ENCODE data around the gene BCO2.
"Not testable (repeated sequence)": the region's sequence is repeated elsewhere in the genome, so short reads cannot be mapped to it uniquely, and the experiment has no call there.

The BCO2 gene, protein sequence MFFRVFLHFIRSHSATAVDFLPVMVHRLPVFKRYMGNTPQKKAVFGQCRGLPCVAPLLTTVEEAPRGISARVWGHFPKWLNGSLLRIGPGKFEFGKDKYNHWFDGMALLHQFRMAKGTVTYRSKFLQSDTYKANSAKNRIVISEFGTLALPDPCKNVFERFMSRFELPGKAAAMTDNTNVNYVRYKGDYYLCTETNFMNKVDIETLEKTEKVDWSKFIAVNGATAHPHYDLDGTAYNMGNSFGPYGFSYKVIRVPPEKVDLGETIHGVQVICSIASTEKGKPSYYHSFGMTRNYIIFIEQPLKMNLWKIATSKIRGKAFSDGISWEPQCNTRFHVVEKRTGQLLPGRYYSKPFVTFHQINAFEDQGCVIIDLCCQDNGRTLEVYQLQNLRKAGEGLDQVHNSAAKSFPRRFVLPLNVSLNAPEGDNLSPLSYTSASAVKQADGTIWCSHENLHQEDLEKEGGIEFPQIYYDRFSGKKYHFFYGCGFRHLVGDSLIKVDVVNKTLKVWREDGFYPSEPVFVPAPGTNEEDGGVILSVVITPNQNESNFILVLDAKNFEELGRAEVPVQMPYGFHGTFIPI

DNA sequence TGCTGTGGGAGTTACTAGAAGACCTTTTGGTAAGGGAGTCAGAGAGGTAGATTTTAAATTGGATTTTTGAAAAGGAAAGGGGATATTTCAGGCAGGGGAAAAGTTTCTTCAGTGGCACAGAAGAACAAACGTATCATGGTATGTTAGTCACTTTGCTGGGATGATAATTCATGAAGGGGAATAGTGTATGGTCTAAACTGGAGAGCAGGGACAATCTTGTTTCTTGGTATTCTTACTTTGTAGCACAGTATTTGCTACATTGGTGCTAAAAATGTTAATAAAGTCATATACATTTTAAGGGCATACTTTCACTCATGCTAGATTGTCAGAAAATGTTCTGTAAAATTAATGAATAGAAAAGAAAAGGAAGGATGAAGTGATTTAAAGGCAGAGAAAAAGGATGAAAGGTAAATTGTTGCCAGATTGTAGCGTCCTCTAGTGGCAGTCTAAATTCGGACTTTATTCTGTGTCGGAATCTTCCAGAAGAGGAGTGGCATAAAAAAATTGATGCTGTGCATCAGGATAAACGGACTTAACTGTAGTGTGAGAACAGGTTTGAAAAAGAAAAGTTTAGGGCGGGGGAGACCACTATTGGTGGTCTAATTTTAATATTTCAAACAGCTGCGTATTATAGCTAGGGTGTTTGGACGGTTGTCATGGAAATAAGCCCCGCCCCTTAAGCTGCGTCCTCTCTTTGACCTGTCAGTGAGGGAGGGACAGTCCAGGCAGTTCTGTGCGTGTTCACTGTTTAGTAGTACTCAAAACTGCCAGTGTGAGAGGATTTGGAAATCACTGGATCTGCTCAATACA lies at the start of gene BCO2:
Gene BCO2 (plus strand): TSS at position 724 of the 810 bp plus-strand sequence. CDS start 90 bp downstream, outside the sequence.
- DNase-seq: no peak

DNA sequence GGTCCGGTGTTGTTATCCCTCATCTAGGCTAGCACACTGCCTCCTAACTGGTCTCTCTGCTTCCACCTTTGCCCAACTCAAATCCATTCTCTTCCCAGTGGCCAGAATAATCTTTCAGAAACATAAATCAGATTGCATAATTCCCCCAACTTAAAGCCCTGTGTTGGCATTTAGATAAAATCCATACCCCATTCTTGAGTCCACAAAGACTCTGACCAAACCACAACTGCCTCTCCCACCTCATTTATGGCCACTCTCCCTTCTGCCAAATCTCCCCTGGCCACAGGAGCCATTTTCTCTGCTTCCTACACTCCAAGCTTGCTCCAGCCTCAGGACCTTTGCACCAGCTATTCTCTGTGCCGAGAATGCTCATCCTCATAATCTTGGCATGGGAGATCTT lies 48.3 kb upstream of the BCO2 start:
- no peak for DNase-seq

DNA sequence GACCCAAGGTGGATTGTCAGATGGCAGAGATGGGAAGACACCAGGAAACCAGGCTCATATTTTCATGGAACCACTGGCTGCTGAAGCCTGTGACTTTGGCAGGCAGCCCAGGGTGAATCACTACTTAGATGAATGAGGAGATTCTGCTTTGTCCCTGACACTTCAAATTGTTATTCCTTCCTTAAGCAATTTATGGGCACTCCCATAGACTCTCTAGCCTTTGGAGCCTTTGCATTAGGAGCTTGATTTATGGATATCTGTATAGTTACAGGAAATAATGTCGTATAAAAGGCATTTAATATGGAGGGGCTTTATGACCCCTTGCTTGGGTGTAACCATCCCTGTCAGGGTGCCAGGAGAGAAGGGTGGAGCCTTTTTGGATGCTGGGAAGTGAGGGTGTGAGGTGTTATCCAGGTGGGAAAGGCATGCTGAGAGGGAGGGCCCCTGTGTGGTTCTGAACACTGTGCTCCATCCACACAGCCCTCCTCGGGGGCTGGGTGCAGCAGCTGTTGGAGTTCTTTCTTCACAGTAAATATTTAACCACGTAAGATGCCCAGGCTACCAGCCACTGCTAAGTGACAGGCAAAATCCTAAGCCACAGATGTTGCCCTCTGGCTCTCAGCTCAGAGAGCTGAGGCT lies 46.7 kb upstream of the BCO2 start:
- DNase-seq: no peak

DNA sequence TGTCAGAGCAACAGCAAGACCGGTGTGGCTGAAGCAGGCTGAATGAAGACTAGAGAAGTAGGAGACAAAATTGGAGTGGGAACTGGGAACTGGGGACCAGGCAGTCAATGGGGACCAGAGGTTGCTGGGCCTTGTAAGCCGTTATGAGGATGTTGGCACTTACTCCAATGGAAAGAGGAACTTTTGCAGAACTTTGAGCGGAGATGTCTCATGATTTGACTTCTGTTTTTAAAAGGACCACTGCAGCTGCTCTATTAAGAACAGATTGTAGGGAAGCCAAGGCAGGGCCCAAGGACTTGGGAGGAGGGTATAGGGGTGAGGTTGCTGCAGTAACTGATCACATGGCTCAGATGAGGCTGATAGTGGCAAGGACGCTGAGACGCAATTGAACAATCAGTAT lies 45.7 kb upstream of the BCO2 start:
- no peak for DNase-seq

DNA sequence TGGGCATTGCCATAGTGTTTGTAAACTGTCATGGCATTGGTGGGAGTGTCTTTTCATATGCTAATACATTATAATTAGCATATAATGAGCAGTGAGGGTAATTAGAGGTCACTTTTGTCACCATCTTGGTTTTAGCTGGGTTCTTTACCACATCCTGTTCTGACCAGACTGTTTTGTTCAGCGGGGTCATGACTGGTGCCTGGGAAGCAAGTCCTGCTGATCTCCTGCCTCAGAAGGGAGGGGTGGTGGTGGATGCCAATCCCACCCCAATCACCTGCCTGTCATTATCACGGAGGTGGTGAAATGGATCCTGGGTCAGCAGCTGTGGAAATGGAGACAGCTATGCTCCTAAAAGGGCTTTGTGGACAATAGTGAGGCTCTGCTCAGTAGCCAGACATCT lies 42.6 kb upstream of the BCO2 start:
- DNase-seq: no peak

DNA sequence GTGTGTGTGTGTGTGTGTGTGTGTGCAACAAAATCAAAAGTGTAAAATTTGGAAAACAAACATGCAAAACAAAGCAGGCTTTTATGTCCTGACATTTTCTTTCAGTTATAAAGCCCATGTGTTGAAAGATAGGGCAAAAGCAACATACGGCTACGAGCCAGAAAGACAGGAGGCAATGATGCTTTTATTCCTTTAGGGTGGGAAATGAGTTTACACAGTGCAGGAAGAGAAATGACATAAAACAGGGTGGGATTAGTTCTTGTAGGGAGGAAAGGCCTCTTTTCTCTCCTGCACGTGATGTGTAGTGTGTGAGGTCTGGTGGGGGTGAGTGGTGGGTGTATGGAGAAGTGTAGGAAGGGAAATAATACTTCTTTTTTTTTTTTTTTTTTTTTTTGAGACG lies 40.8 kb upstream of the BCO2 start:
- DNase-seq: no peak

DNA sequence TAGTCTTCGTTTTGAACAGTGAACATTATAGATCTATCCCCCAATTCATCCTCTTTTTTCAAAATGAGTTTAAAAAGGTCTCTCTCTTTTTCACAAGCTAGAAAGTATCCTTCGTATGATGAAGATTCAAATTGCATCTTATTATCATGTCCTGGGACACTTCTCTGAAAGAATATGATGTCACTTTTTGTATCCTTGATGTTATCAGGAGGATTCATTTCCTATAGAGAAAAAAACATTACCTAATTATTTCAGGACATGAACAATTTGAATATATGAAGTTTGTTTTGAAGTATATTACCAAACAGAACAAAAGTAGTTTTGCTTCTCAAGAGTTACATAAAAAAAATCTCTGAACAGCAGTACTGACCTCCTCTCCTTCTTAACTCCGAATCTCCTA lies 31.7 kb upstream of the BCO2 start:
- no peak for DNase-seq

DNA sequence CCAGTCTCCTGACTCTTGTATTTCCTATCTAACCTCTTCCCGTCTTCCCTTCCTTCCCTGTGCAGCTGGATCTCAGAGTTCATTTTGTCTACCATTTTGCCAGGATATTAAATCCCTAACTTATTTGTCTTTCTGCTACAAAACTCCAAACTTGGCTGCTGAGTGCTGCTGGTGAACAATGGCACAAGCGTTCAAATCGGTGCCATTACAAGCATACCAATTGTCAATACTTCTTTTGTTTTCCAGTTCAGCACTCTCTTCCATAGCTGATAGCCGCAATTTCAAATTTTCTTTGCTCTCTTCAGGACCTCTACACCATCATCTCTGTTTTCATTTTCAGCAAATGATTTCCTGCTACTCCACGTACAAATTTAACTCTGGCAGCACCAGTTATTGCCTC lies 24.8 kb upstream of the BCO2 start:
- no peak for DNase-seq

DNA sequence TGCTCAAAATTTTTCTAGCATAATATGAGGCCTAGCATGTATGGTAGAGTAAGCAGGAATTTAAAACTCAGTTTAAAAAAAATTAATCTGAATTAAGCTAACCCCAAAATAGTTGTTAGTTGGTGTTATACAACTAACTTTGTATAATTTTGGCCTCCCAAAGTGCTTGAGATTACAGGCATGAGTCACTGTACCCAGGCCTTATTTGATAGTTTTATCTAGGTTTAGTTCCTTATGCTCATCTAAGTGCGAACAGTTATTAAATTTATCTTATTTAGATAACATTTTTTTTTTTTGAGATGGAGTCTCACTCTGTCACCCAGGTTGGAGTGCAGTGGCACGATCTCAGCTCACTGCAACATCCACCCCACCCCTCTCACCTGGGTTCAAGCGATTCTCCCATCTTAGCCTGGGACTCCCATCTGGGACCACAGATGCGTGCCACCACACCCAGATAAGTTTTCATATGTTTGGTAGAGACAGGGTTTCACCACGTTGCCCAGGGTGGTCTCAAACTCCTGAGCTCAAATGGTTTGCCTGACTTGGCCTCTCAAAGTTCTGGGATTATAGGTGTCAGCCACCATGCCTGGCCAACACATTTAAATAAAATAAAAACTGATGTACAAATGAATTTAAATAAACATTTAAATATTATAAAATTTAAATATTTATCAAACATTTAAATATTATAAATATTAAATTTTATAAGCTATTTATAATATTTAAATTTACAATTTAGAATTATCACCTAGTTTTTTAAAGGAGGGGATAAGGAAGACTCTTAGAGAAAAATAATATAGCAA lies 19.0 kb upstream of the BCO2 start:
- no peak for DNase-seq

DNA sequence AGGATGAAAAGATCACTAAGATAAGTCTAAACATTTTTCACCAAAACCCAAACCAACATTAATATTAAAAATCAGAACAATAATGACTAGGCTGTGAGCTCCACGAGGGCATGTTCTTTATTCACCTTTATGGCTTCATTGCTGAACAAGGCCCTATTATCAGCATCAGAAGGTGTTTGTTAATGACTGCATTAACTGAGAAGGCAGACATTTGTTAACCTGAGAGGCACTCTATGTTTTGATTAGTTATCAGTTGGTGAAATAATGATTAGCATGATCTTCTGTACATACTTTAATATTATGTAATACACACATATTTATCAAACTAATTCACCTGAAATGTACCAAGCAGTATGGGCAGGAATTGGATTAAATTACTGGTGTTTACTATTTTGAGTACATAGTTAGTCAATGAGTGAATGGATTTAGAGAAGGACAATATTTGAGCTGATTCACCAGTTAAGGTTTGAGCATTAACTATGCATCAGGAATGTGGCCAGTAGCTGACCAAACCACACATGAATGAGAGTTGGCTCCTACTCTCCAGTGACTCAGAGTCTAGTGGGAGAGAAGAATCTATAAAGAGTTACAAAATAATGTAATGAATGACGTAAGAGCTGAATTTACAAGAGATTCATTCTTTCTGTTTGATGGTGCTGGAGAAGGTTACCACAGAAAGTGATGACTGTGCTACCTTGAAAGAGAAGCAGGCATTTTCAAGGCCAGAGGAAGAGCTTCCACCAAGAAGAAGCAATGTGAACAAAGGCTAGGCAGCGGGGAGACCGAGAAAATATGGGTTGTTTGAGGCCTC lies 18.2 kb upstream of the BCO2 start:
- DNase-seq: no peak

DNA sequence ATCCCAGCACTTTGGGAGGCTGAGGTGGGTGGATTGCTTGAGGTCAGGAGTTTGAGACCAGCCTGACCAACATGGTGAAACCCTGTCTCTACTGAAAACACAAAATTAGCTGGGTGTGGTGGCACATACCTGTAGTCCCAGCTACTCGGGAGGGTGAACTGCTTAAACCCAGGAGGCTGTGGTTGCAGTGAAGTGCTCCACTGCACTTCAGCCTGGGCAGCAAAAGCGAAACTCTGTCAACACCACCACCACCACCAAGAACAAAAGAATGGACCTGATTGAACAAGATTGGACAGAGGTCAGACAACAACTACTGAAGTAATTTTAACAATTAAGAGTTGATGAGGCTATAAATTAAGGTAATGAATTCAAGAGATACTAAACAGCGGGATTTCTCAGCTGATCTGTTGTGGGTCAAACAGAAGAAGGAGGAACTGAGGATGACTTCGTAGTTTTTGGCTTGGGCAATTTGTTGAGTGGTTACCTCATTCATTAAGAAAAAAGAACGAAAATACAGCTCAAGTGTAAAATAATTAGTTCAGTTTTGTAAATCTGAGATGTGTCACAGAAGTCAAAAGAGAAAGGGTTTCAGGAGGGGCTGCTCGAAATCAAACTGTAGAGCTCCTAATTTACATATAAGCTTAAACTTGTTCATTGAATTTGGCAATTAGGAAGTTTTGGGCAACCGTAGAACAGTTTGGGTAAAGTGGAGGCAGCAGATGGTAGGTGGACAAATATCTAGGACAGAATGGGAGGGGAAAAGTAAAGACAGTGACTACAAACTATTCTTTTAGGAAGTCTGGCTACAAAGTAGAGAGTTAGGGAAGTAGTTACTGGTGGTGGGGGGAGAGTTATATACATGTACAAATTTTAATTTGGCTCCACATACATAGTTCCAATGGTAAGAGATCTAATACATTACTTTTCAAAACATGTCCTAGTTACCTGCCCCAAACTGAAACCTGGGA lies 15.9 kb upstream of the BCO2 start:
- no peak for DNase-seq

DNA sequence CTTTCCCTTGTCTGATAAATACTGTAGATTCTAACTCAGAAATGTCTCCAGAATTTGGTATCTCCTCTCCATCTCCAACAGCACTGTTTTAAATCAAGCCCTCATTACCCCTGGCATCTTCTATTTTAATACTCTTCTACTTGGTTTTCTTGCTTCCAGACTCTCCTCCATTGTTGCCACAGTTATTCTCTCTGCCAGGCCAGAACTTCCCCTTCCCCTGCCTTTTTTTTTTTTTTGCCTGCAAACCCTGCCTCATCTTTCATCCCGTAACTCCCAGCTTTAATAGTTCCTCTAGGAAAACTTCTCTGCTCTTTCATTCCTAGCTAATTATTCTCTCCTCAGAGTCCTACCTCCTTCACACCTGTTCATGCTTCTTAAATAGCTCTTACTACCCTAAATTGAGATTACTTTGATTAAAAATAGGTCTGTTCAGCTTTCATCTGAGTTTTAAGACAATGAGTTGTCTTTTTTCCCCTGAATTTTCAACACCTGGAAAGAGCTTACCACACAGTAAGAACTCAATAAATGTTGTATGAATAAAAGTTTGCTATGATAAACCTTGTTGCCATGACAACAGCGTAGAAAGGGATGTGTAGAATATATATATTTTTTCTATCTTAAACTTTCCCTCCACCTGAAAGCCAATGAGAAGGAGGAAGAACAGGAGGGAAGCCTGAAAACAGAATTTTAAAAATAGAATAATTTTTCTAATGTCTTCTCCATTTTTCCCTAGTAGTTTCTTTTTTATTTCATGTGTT lies 15.0 kb upstream of the BCO2 start:
- no peak for DNase-seq

DNA sequence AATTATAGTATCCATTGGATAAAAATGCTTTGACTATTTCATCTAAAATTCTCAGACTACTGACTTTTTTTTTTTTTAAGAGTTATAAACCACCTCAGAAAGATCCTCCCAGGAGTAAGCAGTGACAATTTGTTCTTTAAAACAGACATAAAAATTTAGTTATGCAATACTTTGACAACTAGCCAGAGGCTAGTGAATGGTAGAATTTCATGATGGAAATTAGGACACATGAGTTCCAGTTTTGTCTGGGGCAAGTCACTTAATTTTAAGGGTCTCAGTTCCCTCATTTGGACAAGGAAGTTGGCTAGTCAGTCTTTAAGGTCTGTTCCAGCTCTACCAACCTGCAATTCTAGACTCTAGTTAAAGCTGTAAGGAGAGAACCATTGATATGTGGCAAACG lies 14.3 kb upstream of the BCO2 start:
- DNase-seq: no peak

DNA sequence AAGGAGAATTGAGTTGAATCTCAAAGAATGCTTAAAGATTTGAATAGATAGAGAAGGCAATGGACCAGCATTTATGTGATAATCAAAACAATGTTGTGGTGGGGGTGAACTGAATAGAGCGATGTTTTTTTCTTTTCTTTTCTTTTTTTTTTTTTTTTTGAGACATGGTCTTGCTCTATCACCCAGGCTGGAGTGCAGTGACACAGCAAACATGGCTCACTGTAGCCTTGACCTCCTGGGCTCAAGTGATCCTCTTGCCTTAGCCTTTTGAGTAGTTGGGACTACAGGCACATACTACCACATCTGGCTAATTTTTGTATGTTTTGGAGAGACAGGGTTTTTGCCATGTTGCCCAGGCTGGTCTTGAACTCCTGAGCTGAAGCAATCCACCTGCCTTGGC lies 13.1 kb upstream of the BCO2 start:
- not testable (repeated sequence) for DNase-seq

DNA sequence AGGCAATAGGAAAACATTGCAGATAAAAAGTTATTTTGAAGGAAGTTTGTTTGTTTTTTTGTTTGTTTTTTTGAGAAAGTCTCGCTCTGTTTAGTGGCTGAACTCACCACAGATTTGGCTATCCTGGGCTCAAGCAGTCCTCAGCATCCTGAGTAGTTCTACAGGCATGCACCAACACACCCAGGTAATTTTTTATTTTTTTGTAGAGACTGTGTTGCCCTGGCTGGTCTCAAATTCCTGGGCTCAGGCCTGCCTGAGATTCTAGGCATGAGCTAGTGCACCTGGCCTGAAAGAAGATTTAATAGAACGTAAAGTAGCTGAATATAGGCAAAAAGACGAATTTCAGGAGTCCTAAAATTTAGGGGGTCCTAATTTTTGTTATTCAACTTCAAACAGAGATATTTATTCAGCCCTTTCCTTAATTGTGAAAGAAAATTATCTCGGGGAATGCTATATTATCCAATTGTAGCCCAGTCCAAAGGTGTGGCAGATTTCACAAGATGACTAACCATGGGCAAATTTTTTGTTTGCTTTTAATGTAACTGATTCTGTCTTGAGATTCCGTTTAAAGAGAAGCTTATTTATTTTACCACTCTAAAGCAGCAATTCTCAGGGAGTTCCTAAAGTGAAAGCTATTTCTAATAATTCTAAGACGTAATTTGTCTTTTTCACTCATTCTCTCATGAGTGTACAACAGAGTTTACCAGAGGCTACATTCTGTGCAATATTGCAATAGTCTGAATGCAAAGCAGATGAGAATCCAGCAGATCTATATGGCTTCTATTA lies 12.4 kb upstream of the BCO2 start:
- DNase-seq: no peak

DNA sequence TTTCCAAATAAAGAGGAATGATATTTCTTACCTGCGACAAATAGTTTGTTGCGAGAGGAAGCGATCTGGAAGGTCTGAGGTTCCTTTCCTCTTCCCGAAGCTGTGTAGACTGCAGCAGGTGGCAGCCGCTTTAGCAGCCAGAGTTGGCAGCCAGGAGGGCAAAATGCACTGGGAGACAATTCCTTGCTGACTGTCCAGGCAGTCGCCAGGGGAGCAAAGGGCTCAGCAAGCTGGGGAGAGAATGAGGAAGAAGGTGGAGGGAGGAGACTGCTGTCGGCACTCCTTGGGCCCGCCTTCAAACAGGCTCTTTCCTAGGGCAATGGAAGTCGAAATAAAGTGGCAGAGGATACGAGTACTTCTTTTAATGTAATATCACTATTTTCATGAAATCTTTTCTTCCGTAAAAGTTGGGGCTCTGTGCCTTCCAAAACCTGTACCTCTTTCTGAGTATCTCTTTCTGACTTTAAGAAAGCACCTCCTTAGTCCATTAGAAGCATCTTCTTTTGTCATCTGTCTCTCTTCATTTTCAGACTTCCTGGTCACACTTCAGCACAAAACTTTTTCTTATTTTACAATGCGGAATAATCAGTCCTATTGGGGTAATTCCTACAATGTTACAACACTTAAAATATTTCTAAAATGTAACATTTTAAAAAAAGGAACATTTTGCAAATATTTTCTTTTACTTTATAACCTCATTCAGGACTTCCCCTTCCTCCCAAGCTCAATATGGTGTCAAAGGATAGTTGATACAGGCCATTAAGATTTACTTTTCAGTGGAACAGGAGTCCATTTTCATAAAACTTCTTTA lies 11.2 kb upstream of the BCO2 start, which contains the start of gene IL18:
Gene IL18 (minus strand): TSS at position 220 of the 811 bp plus-strand sequence. CDS start 9,041 bp downstream, outside the sequence.
- DNase-seq: no peak

DNA sequence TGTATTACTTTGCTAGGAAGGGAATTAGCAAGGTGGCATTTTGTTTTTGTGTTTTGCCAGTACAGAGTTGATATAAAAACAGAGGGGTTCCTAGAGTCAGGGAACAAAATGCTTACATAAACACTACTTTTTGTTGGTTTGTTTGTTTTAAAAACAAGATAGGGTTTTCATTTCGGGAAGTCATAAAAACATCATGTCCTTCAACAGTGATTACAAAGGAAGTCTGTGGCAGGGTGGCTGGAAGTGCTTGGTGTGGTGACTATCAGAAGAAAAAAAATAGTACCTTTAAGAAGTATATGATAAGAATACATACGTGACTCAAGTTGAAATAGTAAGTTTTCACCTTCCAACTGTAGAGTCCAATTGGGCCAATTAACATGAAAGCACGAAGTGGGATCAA lies 10.3 kb upstream of the BCO2 start:
- no peak for DNase-seq

DNA sequence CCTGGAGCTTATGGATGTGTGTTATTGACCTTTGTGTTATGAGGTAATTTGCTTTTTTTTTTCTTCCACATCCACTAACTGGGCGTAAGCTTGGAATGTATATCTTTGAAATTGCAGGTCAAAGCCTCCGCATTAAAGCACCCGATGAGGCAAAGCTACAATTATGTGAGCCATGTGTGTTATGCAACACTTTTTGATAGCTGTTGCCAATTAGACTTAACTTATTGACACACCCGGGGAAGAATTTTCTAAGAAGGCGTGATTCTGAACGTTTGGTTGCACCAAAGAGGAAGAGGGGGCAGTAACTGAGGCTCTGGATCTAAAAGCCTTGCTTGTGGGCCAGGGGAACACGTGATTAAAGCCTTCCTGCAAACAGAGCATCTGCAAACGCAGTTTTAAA lies 8.8 kb upstream of the BCO2 start:
- no peak for DNase-seq

Data from NCI-H2107 (cell line).